ENCODE measurements around the gene ATRNL1. TPM values are rescaled to one million over a fixed set of nuclear protein-coding genes. Genes with fewer than 3 reads are reported as not detected.

Gene ATRNL1
- total and polyA plus RNA-seq, 2 experiments from 2014 or later, result 4.8 to 29.7 TPM

- Histone ChIP-seq H4K20me1 (replicated peaks; ENCODE audit: insufficient read depth) (no peaks in the 10 kb centered on the region), H3K4me3 (no peak overlapping the region), H3K4me2 (no peak overlapping the region), H3K4me1 (ENCODE audit: insufficient read depth) (no peaks in the 10 kb centered on the region), H3F3A (replicated peaks; ENCODE audit: low read depth) (no peaks in the 10 kb centered on the region), H3K9me2 (ENCODE audit: insufficient read depth) (peaks cover 4% of the 10 kb centered on the region), H3K27ac (ENCODE audit: low read depth) (no peak overlapping the region), H3K27me3 (ENCODE audit: insufficient read depth) (no peaks in the 10 kb centered on the region), H3K36me3 (ENCODE audit: insufficient read depth) (no peaks in the 10 kb centered on the region), H2AFZ (no peak overlapping the region), H3K79me2 (replicated peaks; ENCODE audit: insufficient read depth) (no peaks in the 10 kb centered on the region)
- H3K36me3 Mint-ChIP-seq (ENCODE audit: low read depth), result no peaks in the 10 kb centered on the region
- H3K4me3 Mint-ChIP-seq, result no peak overlapping the region
- H3K9me3 Mint-ChIP-seq, result peaks cover 3% of the 10 kb centered on the region; the same call in 1 of the 3 replicates
- no peak for TF ChIP-seq EZH2phosphoT487 (IDR thresholded peaks at IDR 0.05; ENCODE audit: unreplicated experiment)
- no peak for TF ChIP-seq CTCF (conservative IDR thresholded peaks at IDR 0.05; ENCODE audit: low read depth in 2 of 2)
- TF ChIP-seq CREB1 (CRISPR knock-in tag; IDR thresholded peaks at IDR 0.05; ENCODE audit: low read depth), result no peak
- no peak for TF ChIP-seq REST (IDR thresholded peaks at IDR 0.05; ENCODE audit: unreplicated experiment)
- TF ChIP-seq NANOG (IDR thresholded peaks at IDR 0.05; ENCODE audit: borderline replicate concordance), result no peak
- no peak for TF ChIP-seq JUNB (IDR thresholded peaks at IDR 0.05; ENCODE audit: unreplicated experiment)
- TF ChIP-seq EZH2 (IDR thresholded peaks at IDR 0.05; ENCODE audit: low read depth, unreplicated experiment), result no peak
- no peak for TF ChIP-seq ZNF114 (CRISPR knock-in tag; IDR thresholded peaks at IDR 0.05)
- no peak for TF ChIP-seq ETS1 (IDR thresholded peaks at IDR 0.05)
- no peak for ATAC-seq
- no peak for DNase-seq (ENCODE audit: low spot score)
- peaks cover 1% of the 10 kb centered on the region for H3K27me3 Mint-ChIP-seq (ENCODE audit: insufficient read depth, low read depth, poor library complexity)
- H3K4me1 Mint-ChIP-seq, result no peaks in the 10 kb centered on the region
- H3K27ac Mint-ChIP-seq, result no peak overlapping the region
Observed at GRCh38 chr10:115914475-115914874, 821.3 kb downstream of the ATRNL1 start.

GRCh38 chr10:115915429-115915828, 822.3 kb downstream of the ATRNL1 start:
- Histone ChIP-seq H2AFZ (no peak overlapping the region), H3K36me3 (ENCODE audit: insufficient read depth) (no peaks in the 10 kb centered on the region), H3K4me1 (ENCODE audit: insufficient read depth) (no peaks in the 10 kb centered on the region), H3K4me2 (no peak overlapping the region), H3K9me2 (ENCODE audit: insufficient read depth) (peaks cover 4% of the 10 kb centered on the region), H3K27ac (ENCODE audit: low read depth) (no peak overlapping the region), H3K27me3 (ENCODE audit: insufficient read depth) (no peaks in the 10 kb centered on the region), H3K4me3 (no peak overlapping the region), H4K20me1 (replicated peaks; ENCODE audit: insufficient read depth) (no peaks in the 10 kb centered on the region), H3K79me2 (replicated peaks; ENCODE audit: insufficient read depth) (no peaks in the 10 kb centered on the region), H3F3A (replicated peaks; ENCODE audit: low read depth) (no peaks in the 10 kb centered on the region)
- Mint-ChIP-seq H3K36me3 (ENCODE audit: low read depth) (no peaks in the 10 kb centered on the region), H3K27ac (no peak overlapping the region), H3K27me3 (ENCODE audit: insufficient read depth, low read depth, poor library complexity) (peaks cover 1% of the 10 kb centered on the region), H3K4me3 (no peak overlapping the region), H3K4me1 (no peaks in the 10 kb centered on the region), H3K9me3 (peaks cover 3% of the 10 kb centered on the region; the same call in 1 of the 3 replicates)
- DNase-seq (ENCODE audit: low spot score) (no peak), ATAC-seq (no peak)
- no peak for TF ChIP-seq JUNB (IDR thresholded peaks at IDR 0.05; ENCODE audit: unreplicated experiment)

All from GM23338 (cell line).